M059J (cell line): ENCODE measurements around the gene TMEM266. TPM values are rescaled to one million over a fixed set of nuclear protein-coding genes. Genes with fewer than 3 reads are reported as not detected.
A peak's percentile ranks its signal among the peaks of the same experiment; 100 is the strongest.
"Not testable (repeated sequence)": the region's sequence is repeated elsewhere in the genome, so short reads cannot be mapped to it uniquely, and the experiment has no call there.

Experiments
- DNase-seq: peaks from one replicate; pipeline ENCODE4 v3.0.0-alpha.2; 2012; ENCODE audit warnings: low read depth
- total RNA-seq: library from RNA; depleted of rRNA; stranded (reverse); fragments of >200 nt; shearing (Covaris generic); gene quantifications from 2 replicates; pipeline ENCODE4 v1.2.3, GENCODE V29; 2014; rRNA removed

Gene TMEM266
- total RNA-seq: not detected in 2 replicates

GRCh38 chr15:76059320-76060117 is at the start of gene TMEM266:
Gene TMEM266, plus strand, starts transcription at chr15:76059985. Its CDS starts 74,279 bp downstream, at chr15:76134264.
- peak; percentile 30 for DNase-seq

- DNase-seq: no peak
Observed at GRCh38 chr15:76010613-76011012, 49.2 kb upstream of the TMEM266 start.

DNA sequence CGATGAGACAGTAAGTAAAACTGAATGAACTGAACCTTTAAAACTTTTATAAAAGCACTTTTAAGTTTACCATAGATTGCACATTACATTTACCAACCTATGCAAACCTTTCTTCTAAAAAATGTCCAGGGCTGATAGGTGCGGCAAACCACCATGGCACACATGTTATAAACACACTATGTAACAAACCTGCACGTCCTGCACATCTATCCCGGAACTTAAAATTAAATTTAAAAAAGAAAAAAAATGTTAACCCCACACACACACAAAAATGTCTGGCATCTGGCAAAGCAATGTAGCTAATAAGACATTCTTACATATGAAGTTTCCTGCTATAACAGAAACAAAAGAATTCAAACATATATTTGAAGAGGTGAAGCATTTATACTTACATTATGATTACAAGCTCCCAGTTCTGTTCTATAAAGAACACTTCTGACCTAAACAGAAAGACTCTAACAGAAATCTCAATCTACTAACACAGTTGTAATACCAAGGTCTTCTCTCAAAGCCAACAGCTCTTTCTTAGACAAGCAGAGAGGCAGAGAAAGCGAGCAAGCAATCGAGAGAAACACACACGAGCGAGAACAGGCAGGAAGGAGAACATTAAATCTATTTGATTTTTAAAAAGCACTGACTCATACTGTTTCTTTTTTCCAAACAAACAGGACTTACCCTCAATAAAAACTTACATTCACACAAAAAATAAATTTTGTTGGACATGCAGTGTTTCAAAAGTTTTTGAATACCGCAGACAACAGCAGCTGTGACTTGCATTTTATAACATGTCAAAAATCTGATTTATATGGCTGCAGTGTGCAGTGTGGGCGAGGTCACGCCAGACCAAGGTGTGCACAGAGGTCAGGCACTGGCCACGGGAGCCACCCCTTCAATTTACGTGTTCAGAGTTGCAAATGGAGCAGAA is 47.9 kb upstream of the TMEM266 start, which contains the start of gene NRG4:
Gene NRG4 (minus strand): TSS at position 798 of the 925 bp plus-strand sequence. CDS start 1,194 bp downstream, outside the sequence.
- peak; percentile 5 for DNase-seq

DNA sequence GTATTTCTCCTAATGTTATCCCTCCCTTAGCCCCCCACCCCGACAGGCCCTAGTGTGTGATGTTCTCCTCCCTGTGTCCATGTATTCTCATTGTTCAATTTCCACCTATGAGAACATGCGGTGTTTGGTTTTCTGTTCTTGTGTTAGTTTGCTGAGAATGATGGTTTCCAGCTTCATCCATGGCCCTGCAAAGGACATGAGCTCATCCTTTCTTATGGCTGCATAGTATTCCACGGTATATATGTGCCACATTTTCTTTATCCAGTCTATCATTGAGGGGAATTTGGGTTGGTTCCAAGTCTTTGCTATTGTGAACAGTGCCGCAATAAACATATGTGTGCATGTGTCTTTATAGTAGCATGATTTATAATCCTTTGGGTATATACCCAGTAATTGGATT is 46.3 kb upstream of the TMEM266 start:
- not testable (repeated sequence) for DNase-seq

- DNase-seq: no peak
Observed at GRCh38 chr15:76024021-76024768, 35.6 kb upstream of the TMEM266 start.

- DNase-seq: no peak
Observed at GRCh38 chr15:76032046-76032445, 27.7 kb upstream of the TMEM266 start.

- DNase-seq: no peak
Observed at GRCh38 chr15:76033438-76033837, 26.3 kb upstream of the TMEM266 start.

- no peak for DNase-seq
Observed at GRCh38 chr15:76034111-76034510, 25.7 kb upstream of the TMEM266 start.

- no peak for DNase-seq
Observed at GRCh38 chr15:76035593-76035992, 24.2 kb upstream of the TMEM266 start.

DNA sequence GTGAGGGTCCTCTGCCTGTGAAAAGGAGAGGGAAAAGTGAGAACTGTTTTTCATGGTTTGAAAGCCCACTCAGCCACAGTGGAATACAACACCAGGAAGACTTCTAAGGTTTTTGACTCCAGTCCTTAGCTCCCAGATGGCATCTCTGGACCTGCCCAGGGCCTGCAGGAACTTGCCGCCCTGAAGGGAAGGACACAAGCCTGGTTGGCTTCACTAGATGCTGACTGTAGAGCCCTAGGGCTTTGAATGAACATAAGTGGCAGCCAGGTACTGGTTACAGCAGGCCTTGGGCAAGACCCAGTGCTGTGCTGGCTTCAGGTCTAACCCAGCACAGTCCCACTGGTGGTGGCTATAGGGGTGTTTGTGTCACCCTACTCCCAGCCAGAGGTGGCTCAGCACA is 21.3 kb upstream of the TMEM266 start:
- DNase-seq: no peak

- peak; percentile 12 for DNase-seq
Observed at GRCh38 chr15:76054201-76054600, 5.6 kb upstream of the TMEM266 start.

GRCh38 chr15:76056931-76057330 is 2.9 kb upstream of the TMEM266 start:
- no peak for DNase-seq

DNA sequence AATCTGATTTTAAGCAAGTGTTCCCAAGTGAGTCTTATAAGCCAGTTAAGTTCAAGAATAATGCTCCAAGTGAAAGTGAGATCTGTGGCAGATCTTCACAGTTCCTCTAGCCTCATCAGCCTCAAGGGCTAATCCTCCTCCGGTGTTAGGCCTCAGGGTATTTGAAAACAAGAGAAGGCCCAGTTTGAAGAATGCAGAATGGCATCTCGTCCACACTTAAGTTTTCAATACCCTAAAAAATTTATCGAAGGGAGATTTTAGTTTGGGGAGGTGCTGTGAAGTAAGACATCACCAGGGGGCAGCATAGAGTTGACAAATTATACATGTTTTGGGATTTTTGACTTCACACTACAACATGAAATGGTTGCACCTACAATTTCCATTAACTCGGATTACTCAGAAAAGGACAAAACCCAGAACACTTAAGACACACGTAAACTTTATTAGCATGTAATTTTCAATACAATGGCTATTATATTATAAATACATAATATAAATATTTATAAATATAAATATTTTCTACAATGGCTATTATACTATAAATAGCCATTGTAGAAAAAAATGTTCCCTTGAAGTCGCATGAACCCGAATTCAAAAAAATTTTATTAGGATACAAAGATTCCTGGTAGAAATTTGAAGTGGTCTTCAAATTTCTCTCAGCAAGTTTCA is 2.3 kb upstream of the TMEM266 start:
- DNase-seq: peak; percentile 29

- DNase-seq: peak; percentile 21
Observed at GRCh38 chr15:76058714-76059319, 968 bp upstream of the TMEM266 start.

DNA sequence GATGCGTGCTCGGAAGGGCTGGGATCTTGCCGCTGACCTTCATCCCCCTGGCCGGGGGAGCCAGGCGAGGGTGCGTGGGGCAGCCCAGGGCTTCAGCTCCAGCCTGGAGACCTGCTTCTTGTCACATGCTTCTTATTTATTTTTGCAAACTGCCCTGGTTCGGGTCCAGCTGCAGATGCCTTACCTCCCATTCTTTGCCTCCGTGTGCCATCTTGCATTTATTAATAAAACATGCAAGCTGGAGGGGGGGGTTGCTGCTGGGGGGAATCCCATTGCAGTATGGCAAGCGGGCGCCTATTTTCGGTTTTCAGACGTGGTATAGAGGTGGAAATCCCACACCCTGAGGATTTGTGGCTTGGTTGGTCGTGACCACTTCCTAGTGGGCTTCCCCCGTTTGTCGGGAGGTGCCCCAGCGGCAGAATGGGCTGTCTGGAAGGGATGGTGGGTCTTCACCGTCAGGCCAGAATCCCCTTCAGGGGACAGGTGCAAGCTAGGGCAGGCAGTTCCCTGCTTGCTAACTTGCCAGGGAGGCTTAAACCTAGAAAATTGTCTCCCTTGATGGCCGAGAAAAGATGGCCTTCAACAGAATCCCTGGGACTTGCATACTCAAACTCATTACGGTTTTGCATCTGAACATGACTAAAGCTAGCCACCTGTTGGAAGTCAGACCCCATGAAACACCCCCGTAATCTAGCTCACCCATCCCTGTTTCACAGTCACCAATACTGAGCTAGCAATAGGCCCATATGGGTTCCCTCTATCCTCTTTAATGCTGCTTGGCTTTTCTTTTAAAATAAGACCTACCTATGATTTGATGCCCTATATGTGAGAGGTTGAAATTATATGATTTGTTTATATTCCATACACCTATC is 569 bp downstream of the TMEM266 start:
- DNase-seq: no peak

- no peak for DNase-seq
Observed at GRCh38 chr15:76061700-76062099, 1.9 kb downstream of the TMEM266 start.

DNA sequence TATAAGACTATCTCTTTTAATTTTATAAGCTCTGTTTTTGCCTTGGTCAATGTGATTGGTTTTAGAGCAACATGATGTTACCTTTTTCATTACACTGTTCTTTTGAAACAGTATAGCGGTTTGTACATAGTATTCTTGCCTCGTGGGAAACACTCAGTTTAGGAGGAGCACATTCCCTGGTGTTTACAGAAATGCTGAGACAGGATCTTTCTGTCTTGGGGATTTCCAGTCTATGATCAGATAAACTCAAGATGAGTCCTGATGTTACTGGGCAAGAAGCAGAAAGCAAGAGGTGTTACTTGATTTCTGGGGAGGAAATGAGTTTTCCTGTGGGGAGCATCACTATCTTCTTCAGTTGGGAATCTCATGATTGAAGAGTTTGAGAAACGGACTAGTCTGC is 2.5 kb downstream of the TMEM266 start:
- DNase-seq: no peak

DNA sequence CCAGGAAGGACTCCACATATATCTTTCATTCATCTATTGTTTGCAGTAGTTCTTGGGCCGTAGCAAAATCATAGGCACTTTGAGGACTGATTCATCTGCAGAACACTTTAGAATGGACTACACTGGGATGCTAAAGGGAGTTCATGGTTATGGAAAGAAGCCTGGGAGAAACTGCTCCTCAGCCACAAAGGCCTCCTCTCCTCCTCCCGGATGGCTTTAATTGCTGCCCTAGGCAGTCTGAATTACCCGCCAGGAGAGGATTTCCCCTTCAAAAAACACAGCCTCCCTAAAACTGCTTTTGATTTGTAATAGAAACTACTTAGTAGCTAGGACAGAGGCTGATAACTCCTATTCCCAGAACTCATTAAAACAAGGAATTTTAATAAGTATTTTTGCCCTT is 4.6 kb downstream of the TMEM266 start:
- DNase-seq: no peak

DNA sequence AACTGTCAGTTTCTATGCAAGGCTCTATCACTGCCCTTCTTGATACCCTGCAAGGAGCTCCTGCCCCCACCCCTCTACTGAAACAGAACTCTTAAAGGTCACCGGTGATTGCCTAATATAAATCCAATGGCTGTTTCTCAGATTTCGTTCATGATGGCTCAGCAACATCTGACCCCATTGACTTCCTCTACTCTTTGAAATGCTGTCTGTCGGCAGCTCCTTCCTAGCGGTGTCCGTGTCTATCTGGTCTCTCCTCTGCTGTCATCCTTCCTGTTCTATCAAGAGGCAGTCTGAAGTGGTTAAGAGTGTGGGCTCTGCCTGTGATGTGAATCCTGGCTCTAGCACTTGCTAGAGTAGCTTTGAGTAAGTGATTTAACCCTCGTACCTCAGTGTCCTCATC is 5.5 kb downstream of the TMEM266 start:
- DNase-seq: no peak

GRCh38 chr15:76065793-76066192 is 6.0 kb downstream of the TMEM266 start:
- no peak for DNase-seq
